Stimulated activated CD8-positive, alpha-beta memory T cell treated with anti-CD3 and anti-CD28 coated beads, Interleukin-12 subunit alpha, Interleukin-12 subunit beta, amount 100 ng/mL, for 24 hours (primary cell): Measurements from ENCODE around the gene TMEM203.
A peak's percentile ranks its signal among the peaks of the same experiment; 100 is the strongest.

Experiments used
- DNase-seq: peaks from one replicate; pipeline ENCODE4 v3.0.0-alpha.2; 2020; ENCODE audit errors: extremely low read depth

TMEM203 gene

GRCh38 chr9:137219757-137220316 is 14.4 kb upstream of the TMEM203 start:
- DNase-seq, result no peak

DNA sequence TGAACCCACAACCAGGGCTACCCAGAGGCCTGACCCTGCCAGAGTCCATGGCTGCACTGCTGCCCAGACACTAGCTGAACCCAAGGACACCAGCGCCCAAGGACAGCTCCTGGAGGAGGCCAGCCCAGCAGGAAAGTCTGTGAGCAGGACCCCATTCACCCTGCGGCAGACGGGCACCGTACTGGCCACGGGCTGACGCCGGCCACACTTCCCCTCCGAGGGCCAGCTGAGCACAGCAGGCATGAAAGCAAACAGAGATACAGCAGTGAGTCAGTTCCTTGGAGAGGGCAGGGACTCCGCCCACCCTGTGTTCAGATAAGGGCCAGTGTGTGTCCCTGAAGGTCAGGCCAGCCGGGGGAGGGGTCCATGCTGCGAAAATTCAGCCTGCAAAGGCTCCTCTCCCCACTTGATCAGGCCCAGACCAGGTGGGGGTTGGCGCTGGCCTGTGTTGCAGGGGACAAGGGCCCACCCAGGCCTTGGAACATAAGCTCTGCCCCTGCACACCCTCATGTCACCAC is 13.4 kb upstream of the TMEM203 start:
- DNase-seq, result no peak

- DNase-seq, result no peak
Measured at GRCh38 chr9:137218212-137218753, 12.8 kb upstream of the TMEM203 start.

GRCh38 chr9:137217276-137218211 is 12.1 kb upstream of the TMEM203 start:
- DNase-seq, result no peak

DNA sequence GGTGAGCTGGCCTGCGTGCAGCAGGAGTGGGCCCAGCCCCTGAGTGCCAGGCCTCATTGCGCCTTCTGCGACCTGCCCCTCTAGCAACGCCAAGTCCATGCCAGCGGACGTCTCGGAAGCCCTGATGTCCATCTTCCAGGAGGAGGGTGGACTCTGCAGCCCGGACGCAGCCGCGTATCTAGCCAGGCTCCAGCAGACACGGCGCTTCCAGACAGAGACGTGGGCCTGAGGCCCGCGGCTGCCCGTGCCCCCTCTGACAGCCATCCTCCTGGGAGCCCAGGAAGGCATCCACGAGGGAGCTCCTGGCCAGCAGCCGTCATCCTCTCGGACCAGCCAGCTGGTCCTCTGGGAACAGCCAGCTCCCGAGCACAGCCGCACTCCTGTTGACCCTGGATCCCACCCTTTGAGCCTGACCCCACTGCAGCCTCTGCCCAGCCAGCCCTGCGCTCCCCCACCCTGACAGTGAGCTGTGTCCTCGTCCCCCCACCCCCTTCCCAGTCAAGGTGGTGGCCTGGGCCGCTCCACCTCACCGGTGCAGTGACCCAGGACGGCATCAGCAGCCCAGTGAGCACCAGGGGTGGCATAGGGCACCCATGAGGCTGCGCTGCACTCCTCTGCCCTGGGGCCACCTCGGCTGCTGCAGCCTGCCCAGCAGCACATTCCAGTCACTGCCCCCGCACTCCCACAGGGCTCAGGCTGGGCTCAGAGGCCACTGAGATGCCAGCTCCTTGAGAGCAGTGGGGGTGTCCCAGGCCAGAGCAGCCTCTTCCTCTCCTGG is 10.9 kb upstream of the TMEM203 start:
- no peak for DNase-seq

DNA sequence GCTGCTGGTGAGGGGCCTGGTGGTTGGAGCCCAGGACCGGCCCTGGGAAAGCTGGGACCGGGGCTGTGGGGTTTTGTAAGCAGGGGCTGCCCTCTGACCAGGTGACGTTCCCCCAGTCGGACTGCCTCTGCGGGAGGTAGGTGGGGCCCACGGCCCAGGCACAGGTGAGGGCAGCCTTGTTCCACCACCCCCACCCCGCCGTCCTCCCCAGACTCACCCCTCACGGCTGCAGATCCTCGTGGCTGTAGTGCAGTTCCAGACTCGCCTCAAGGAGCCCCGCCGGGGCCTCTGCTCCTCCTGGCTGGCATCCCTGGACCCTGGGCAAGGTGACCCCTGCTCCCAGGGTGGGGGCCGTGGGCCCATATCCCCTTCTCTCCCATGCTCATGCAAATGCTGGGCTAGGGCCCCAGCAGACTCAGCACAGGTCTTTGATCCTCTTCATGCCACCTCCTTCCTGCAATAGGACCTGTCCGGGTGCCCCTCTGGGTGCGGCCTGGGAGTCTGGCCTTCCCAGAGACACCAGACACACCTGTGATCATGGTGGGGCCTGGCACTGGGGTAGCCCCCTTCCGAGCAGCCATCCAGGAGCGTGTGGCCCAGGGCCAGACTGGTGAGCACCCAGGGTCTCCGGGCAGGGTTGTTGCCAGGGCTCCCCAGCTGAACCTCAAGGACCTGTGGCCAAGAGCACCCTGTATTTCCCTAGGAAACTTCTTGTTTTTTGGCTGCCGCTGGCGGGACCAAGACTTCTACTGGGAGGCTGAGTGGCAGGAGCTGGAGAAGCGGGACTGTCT is 9.9 kb upstream of the TMEM203 start:
- DNase-seq, result no peak

DNA sequence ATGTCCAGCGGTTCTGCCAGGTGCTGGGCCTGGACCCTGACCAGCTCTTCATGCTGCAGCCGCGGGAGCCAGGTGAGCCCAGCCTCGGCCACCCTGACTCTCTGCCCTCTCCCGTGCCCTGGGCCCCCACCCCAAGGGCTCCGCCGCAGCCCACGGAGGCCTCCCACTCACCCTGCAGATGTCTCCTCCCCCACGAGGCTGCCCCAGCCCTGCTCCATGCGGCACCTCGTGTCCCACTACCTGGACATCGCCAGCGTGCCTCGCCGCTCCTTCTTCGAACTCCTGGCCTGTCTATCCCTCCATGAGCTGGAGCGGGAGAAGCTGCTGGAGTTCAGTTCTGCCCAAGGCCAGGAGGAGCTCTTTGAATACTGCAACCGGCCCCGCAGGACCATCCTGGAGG is 9.2 kb upstream of the TMEM203 start:
- no peak for DNase-seq

- DNase-seq, result no peak
Measured at GRCh38 chr9:137213160-137214060, 8.0 kb upstream of the TMEM203 start.

GRCh38 chr9:137212520-137212919 is 7.1 kb upstream of the TMEM203 start:
- no peak for DNase-seq

GRCh38 chr9:137211532-137211931 is 6.1 kb upstream of the TMEM203 start:
- DNase-seq, result no peak

DNA sequence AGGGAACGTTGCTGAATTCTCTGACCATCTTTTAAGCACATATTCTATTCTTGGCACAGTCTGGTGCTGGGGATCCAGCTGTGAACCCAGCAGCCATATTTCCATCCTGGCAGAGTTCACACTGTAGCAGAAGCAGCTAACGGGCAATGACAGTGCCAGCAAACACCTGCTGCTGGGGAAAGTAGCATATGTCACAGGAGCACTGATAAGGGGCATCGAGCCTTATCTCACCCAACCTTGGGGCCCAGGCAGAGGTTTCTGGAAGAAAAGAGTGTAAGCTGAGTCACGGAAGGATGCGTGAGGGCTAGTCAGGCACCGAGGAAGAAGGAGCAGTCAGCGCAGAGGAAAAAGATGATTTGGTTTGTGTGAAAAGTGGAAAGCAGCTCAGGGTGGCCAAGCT is 1.2 kb upstream of the TMEM203 start:
- DNase-seq, result no peak

DNA sequence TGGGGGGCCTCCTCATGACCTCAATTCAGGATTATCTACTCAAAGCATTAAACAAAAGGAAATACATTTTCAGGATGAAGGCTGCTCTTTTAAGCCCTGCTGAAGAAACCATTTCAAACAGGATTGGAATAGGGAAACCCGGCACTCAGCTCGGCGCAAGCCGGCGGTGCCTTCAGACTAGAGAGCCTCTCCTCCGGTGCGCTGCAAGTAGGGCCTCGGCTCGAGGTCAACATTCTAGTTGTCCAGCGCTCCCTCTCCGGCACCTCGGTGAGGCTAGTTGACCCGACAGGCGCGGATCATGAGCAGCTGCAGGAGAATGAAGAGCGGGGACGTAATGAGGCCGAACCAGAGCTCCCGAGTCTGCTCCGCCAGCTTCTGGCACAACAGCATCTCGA is 720 bp downstream of the TMEM203 start:
- DNase-seq, result no peak

DNA sequence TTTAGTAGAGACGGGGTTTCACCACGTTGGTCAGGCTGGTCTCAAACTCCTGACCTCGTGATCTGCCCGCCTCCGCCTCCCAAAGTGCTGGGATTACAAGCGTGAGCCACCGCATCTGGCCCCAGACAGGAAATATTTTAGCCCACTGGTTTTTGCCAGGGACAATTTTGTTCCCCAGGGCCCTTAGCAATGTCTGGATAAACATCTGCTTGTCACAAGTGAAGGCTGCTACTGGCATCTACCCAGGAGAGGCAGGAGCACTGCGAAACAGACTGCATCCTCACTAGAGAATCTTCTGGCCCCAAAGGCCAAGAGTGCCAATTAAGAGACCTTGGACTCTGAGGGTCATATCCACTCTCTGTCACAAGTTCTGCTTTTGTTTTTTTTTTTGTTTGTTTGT is 2.5 kb downstream of the TMEM203 start:
- DNase-seq, result no peak

GRCh38 chr9:137201205-137201868 is 4.1 kb downstream of the TMEM203 start:
- no peak for DNase-seq

GRCh38 chr9:137200311-137201204 is 4.9 kb downstream of the TMEM203 start, which contains the start of gene TPRN:
Gene TPRN, minus strand, starts transcription at chr9:137200741. Its CDS starts 30 bp downstream, at chr9:137200711.
- DNase-seq, result peak; percentile 98

DNA sequence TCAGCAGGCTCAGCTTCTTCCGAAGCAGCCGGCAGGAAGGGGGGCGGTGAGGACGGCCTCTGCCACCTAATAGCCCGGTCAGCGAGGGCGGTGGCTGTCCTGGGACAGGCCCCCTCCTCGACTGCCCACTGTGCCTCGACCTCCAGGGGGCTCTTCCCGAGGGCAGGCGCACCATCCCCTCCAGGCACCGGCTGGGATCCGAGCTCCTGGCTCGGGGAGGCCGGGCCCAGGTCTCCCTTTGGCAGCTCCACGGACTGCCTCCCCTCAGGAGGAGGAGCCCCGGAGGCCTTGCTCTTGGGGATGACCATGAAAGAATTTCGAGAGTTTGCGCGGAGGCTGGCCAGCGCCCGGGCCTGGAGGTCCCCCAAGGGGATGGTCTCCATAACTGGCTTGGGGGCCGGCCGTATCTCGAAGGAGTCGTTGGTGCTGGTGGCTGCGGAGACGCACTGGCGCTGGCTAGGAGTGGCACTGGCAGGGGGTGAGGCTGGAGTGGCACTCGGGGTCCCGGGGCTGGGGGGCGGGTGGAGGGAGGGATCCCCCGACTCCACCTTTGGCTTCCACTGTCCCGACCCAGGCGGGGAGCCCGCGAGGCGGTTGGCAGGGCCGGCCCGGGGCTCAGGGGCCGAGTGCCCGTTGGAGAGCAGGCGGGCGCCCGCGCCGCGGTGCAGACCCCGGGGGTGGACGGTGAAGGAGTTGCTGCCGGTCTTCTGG is 5.9 kb downstream of the TMEM203 start:
- no peak for DNase-seq

- no peak for DNase-seq
Measured at GRCh38 chr9:137198902-137199283, 6.6 kb downstream of the TMEM203 start.
